ENCODE data around the gene MICU2. TPM values are rescaled to one million over a fixed set of nuclear protein-coding genes. Genes with fewer than 3 reads are reported as not detected.
"Not testable (repeated sequence)": the region's sequence is repeated elsewhere in the genome, so short reads cannot be mapped to it uniquely, and the experiment has no call there.

Gene MICU2
- total and polyA plus RNA-seq, 2 of the 4 experiments (the other 2 are of a cell fraction) = 14.9 to 25.0 TPM

DNA sequence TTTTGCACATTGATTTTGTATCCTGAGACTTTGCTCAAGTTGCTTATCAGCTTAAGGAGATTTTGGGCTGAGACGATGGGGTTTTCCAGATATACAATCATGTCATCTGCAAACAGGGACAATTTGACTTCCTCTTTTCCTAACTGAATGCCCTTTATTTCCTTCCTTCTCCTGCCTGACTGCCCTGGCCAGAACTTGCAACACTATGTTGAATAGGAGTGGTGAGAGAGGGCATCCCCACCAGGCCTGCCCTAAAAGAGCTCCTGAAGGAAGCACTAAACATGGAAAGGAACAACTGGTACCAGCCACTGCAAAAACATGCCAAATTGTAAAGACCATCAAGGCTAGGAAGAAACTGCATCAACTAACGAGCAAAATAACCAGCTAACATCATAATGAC, 50.7 kb downstream of the MICU2 start:
- dilution Hi-C loops (cut with HindIII; ENCODE audit: low sequenced_read_pairs, unreplicated experiment); H3K9me3 ChIP-seq (ENCODE audit: control insufficient read depth, insufficient read depth, low read length); H3K27ac ChIP-seq (ENCODE audit: insufficient read depth, low read length); H4K91ac ChIP-seq (ENCODE audit: insufficient read depth, low read depth, low read length); CTCF ChIA-PET; H3K4me3 ChIP-seq (ENCODE audit: insufficient read depth, low read depth, low read length); H2BK120ac ChIP-seq (ENCODE audit: low read depth, low read length); H3K4ac ChIP-seq (ENCODE audit: low read depth, low read length); H3K36me3 ChIP-seq (ENCODE audit: control insufficient read depth, insufficient read depth, low read length); H3K4me1 ChIP-seq (ENCODE audit: control insufficient read depth, insufficient read depth, low read length); ATAC-seq (ENCODE audit: low read depth); H2AFZ ChIP-seq (replicated peaks; ENCODE audit: low read length, poor library complexity); H2AK9ac ChIP-seq (replicated peaks; ENCODE audit: low read depth, low read length, poor library complexity); BruUV-seq (replicated peaks); H3K9me1 ChIP-seq (ENCODE audit: insufficient read depth, low read length); H2BK5ac ChIP-seq (ENCODE audit: low read depth, low read length, poor library complexity, severe bottlenecking); H3K14ac ChIP-seq (replicated peaks; ENCODE audit: low read depth, low read length); H3K27me3 ChIP-seq (ENCODE audit: control insufficient read depth, insufficient read depth, low read length); H3K9ac ChIP-seq (ENCODE audit: low read depth, low read length); POLR2A ChIA-PET (ENCODE audit: unreplicated experiment); H3K23ac ChIP-seq (ENCODE audit: low read depth, low read length); H2AK5ac ChIP-seq (ENCODE audit: low read depth, low read length); in situ Hi-C loops (cut with MboI; ENCODE audit: low sequenced_read_pairs); H4K5ac ChIP-seq (ENCODE audit: low read depth, low read length); H4K20me1 ChIP-seq (ENCODE audit: insufficient read depth, low read length); DNase-seq; H4K8ac ChIP-seq (ENCODE audit: low read depth in 2 of 2, low read length in 2 of 2); H3K18ac ChIP-seq (ENCODE audit: low read depth, low read length); H2BK15ac ChIP-seq (ENCODE audit: low read depth, low read length); intact Hi-C loops (cut with micrococcal nuclease); H3K4me2 ChIP-seq (ENCODE audit: low read depth, low read length); H2BK20ac ChIP-seq (ENCODE audit: low read depth, low read length); H3K56ac ChIP-seq (ENCODE audit: extremely low read depth, insufficient read depth, low read length): not testable (repeated sequence)
- H3K79me1 ChIP-seq (ENCODE audit: low read depth in 1 of 2, low read length in 2 of 2) = peaks cover 17 to 18% of the 10 kb centered on the region in 2 experiments
- WGBS, 2 experiments (ENCODE audit: extremely low coverage in 2 of 2, insufficient read length in 1 of 2) = no CpG with 5 or more reads among the region's 2 CpGs

All from IMR-90 (cell line).